Esophagus muscularis mucosa (tissue), 4 donors: ENCODE measurements around the gene KPNA2. TPM values are rescaled to one million over a fixed set of nuclear protein-coding genes. Genes with fewer than 3 reads are reported as not detected.
"Not testable (repeated sequence)": the region's sequence is repeated elsewhere in the genome, so short reads cannot be mapped to it uniquely, and the experiment has no call there.

Experiments used
- DNase-seq: peaks from one replicate; pipeline ENCODE4 v3.0.0-alpha.2; 2017; ENCODE audit errors: extremely low spot score
- H3K27ac ChIP-seq, 4 donors: fragments of 200-600 bp; sonication (generic); replicated peaks in 1 of 4; 1 replicate in 3 of 4; 2 replicates in 1 of 4; pipeline ENCODE4 v1.5.1; 2016 to 2019; ENCODE audit warnings: mild to moderate bottlenecking in 1 of 4
- H3K27me3 ChIP-seq, 4 donors: fragments of 200-600 bp; sonication (generic); one replicate each; pipeline versions ENCODE4 v1.5.1 to v1.6.0; 2016 to 2019
- H3K36me3 ChIP-seq, 4 donors: fragments of 200-600 bp; sonication (generic); one replicate each; pipeline ENCODE4 v1.5.1; 2016 to 2019
- H3K4me1 ChIP-seq, 4 donors: fragments of 200-600 bp; sonication (generic); one replicate each; pipeline ENCODE4 v1.5.1; 2016 to 2019
- H3K4me3 ChIP-seq, 4 donors: fragments of 200-600 bp; sonication (generic); 1 replicate in 2 of 4; 2 replicates in 2 of 4; pipeline ENCODE4 v1.5.1; 2016 to 2019; ENCODE audit warnings: mild to moderate bottlenecking in 4 of 4, moderate library complexity in 1 of 4
- H3K9me3 ChIP-seq, 4 donors: fragments of 200-600 bp; sonication (generic); 1 replicate in 3 of 4; 2 replicates in 1 of 4; pipeline ENCODE4 v1.5.1; 2016 to 2019
- EP300 ChIP-seq: sonication (generic); formaldehyde crosslinking; IDR thresholded peaks from one replicate; pipeline ENCODE4 v1.6.1; 2017; ENCODE audit warnings: antibody characterized with exemption
- POLR2A ChIP-seq: fragments of 450-650 bp; IDR thresholded peaks from one replicate; pipeline ENCODE4 v1.6.1; 2017; ENCODE audit warnings: antibody characterized with exemption, moderate library complexity, mild to moderate bottlenecking, low read depth
- POLR2AphosphoS5 ChIP-seq, 2 donors: sonication (generic); formaldehyde crosslinking; IDR thresholded peaks; one replicate each; pipeline ENCODE4 v1.6.1; 2017; ENCODE audit warnings: antibody characterized with exemption in 2 of 2
- WGBS: methylation state at CpG from one replicate; pipeline ENCODE4 v1.1.5; 2018; 5-methylcytosine and 5-hydroxymethylcytosine counted together
- intact Hi-C: fragments of 100-400 bp; cut with DNase I; formaldehyde crosslinking; loops from one replicate; pipeline ENCODE4 v1.15.1; 2023
- total RNA-seq, 4 donors: library from RNA; depleted of rRNA; stranded (reverse); fragments of >200 nt; gene quantifications; one replicate each; pipeline versions ENCODE4 v1.1.0 to v1.2.1, GENCODE V29; 2016
- TF ChIP-seq, protein P1 (sequence below), 3 experiments: fragments of 200-600 bp in 2 of 3; fragments of 450-650 bp in 1 of 3; sonication (generic) in 2 of 3; IDR thresholded peaks; one replicate each; pipeline ENCODE4 v1.5.1; 2017 to 2019; ENCODE audit warnings: antibody characterized with exemption in 3 of 3, mild to moderate bottlenecking in 2 of 3, moderate library complexity in 1 of 3

The KPNA2 gene
- total RNA-seq, 4 donors from 2014 or later = 11.2 to 26.3 (median 18.6) TPM

DNA sequence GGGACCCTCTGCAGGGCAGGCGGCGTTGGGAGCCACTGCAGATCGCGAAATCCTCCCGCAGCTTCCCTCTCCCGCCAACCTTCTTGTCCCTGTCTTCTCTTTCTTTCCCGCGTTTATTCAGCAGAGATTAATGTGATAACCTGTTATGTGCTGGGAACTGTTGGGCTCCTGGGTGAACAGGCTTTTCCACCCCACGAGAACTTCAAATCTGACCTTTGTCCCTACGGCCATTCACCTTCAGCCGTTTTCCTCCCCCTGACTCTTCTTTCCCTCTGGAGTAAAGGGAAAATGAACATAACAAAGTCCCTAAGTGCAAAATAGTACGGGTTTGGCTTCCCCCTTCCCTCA, 15.2 kb upstream of the KPNA2 start:
- peaks cover 8 to 19% (median 14%) of the 10 kb centered on the region in 4 donors for H3K4me1 ChIP-seq
- DNase-seq = no peak
- H3K9me3 ChIP-seq = no peaks in the 10 kb centered on the region
- H3K27ac ChIP-seq = peak overlapping the region; percentile 86 to 91 (median 88)
- 1% methylated on average over 12 of the region's 12 CpGs for WGBS
- H3K36me3 ChIP-seq = no peaks in the 10 kb centered on the region
- TF ChIP-seq POLR2A (no peak), EP300 (no peak), POLR2AphosphoS5 (IDR thresholded peaks at IDR 0.05) (no peak)
- TF ChIP-seq, protein P1, sequence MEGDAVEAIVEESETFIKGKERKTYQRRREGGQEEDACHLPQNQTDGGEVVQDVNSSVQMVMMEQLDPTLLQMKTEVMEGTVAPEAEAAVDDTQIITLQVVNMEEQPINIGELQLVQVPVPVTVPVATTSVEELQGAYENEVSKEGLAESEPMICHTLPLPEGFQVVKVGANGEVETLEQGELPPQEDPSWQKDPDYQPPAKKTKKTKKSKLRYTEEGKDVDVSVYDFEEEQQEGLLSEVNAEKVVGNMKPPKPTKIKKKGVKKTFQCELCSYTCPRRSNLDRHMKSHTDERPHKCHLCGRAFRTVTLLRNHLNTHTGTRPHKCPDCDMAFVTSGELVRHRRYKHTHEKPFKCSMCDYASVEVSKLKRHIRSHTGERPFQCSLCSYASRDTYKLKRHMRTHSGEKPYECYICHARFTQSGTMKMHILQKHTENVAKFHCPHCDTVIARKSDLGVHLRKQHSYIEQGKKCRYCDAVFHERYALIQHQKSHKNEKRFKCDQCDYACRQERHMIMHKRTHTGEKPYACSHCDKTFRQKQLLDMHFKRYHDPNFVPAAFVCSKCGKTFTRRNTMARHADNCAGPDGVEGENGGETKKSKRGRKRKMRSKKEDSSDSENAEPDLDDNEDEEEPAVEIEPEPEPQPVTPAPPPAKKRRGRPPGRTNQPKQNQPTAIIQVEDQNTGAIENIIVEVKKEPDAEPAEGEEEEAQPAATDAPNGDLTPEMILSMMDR (IDR thresholded peaks at IDR 0.05) = no peak
- intact Hi-C loops = loop anchor here (1.0 kb wide), 1 partner anchor 27 kb away; no protein-coding TSS in a partner anchor
- H3K27me3 ChIP-seq = no peaks in the 10 kb centered on the region
- peak overlapping the region; percentile 55 to 69 (median 66) for H3K4me3 ChIP-seq

DNA sequence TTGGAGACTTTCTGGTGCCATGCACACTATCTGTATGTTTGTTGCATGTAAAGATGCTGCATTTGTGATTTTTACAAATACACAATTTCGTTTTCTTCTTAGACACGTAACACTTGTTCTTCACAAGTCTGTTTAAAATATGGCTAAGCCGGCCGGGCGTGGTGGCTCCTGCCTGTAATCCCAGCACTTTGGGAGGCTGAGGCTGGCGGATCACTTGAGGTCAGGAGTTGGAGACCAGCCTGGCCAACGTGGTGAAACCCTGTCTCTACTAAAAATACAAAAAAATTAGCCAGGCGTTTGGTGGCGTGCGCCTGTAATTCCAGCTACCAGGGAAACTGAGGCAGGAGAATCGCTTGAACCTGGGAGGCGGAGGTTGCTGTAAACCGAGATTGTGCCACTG, 14.7 kb upstream of the KPNA2 start:
- H3K36me3 ChIP-seq, H3K27me3 ChIP-seq, DNase-seq, H3K9me3 ChIP-seq: not testable (repeated sequence)
- intact Hi-C loops = loop anchor here (1.0 kb wide), 1 partner anchor 27 kb away; no protein-coding TSS in a partner anchor
- Histone ChIP-seq H3K27ac (peak overlapping the region; percentile 86 to 91 (median 88)), H3K4me1 (peaks cover 8 to 19% (median 14%) of the 10 kb centered on the region in 4 donors), H3K4me3 (peak overlapping the region; percentile 55 to 69 (median 66))
- WGBS = 86% methylated on average over 13 of the region's 13 CpGs

DNA sequence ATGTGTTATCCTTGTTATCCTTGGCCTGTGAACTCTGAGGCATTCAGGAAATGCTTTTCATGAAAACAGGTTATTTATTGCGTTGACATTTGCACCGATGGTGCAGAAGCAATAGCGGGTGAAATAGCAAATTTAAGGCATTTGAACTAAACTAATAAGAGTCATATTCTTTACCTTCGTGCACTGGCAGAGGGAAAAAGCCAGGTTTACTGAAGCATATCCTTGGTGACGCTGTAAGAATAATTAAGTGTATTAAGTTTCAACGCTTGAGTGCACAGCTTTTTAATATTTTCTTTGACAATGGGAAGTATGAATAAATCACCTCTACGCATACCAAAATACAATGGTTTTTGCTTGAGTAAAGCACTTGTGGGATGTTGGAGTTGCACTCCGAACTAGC, 13.6 kb upstream of the KPNA2 start:
- 95% methylated on average over 8 of the region's 8 CpGs for WGBS
- no peaks in the 10 kb centered on the region for H3K36me3 ChIP-seq
- H3K27ac ChIP-seq = no peak overlapping the region
- no peaks in the 10 kb centered on the region for H3K9me3 ChIP-seq
- intact Hi-C loops = no loop called here
- no peaks in the 10 kb centered on the region for H3K27me3 ChIP-seq
- H3K4me3 ChIP-seq = no peak overlapping the region
- H3K4me1 ChIP-seq = peaks cover 8 to 19% (median 14%) of the 10 kb centered on the region in 4 donors
- TF ChIP-seq POLR2AphosphoS5 (IDR thresholded peaks at IDR 0.05) (no peak), POLR2A (no peak), EP300 (no peak)
- TF ChIP-seq, protein P1 (IDR thresholded peaks at IDR 0.05) = no peak
- DNase-seq = no peak

DNA sequence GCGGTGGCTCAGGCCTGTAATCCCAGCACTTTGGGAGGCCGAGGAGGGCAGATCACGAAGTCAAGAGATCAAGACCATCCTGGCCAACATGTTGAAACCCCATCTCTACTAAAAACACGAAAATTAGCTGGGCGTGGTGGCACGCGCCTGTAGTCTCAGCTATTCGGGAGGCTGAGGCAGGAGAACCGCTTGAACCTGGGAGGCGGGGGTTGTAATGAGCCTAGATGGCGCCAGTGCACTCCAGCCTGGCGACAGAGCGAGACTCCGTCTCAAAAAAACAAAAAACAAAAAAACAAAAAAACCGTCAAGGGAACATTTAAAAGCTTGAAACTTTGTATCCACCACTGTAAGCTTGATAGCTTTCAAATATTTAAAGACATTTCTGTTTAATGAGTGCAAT, 13.0 kb upstream of the KPNA2 start:
- H3K27ac ChIP-seq, H3K27me3 ChIP-seq, H3K4me3 ChIP-seq, intact Hi-C loops, DNase-seq, H3K36me3 ChIP-seq, H3K9me3 ChIP-seq: not testable (repeated sequence)
- WGBS = 96% methylated on average over 15 of the region's 15 CpGs
- peaks cover 8 to 19% (median 14%) of the 10 kb centered on the region in 4 donors for H3K4me1 ChIP-seq

DNA sequence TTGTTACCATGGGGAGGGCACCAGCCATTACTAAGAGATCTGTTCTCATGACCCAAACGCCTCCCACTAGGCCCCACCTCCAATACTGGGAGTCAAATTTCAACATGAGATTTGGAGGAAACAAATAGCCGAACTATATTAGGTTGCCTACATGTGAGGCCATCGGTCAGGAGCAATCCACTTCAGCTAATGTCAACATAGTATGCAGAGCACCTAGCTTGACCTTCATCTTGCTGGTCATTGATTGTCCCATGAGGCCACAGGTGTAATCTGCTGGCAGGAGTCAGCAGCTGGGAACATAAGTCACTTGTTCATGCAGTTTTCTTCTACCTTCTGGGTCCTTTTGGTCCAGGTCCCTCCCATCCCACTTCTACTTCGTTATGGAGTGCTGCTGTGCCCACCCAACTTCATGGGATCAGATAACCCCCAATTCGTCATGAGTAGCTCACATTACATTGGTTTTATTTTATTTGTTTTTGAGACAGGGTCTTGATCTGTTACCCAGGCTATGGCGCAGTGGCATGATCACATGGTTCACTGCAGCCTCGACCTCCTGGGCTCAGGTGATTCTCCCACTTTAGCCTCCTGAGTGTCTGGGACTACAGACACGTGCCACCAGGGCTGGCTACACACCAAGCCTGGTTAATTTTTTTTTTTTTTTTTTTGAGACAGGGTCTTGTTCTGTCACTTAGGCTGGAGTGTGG, 5.9 kb upstream of the KPNA2 start:
- no peaks in the 10 kb centered on the region for H3K9me3 ChIP-seq
- intact Hi-C loops = no loop called here
- no peaks in the 10 kb centered on the region for H3K36me3 ChIP-seq
- H3K27ac ChIP-seq = no peak overlapping the region
- H3K4me1 ChIP-seq = peaks cover 1 to 3% (median 2%) of the 10 kb centered on the region in 4 donors
- no peaks in the 10 kb centered on the region for H3K27me3 ChIP-seq
- no peak overlapping the region for H3K4me3 ChIP-seq
- no peak for DNase-seq
- TF ChIP-seq POLR2A = no peak
- no peak for TF ChIP-seq EP300
- TF ChIP-seq POLR2AphosphoS5 (IDR thresholded peaks at IDR 0.05) = no peak
- TF ChIP-seq, protein P1 (IDR thresholded peaks at IDR 0.05) = no peak
- WGBS = 77% methylated on average over 8 of the region's 8 CpGs
